ENCODE results near the gene MYLIP.

MYLIP gene

DNA sequence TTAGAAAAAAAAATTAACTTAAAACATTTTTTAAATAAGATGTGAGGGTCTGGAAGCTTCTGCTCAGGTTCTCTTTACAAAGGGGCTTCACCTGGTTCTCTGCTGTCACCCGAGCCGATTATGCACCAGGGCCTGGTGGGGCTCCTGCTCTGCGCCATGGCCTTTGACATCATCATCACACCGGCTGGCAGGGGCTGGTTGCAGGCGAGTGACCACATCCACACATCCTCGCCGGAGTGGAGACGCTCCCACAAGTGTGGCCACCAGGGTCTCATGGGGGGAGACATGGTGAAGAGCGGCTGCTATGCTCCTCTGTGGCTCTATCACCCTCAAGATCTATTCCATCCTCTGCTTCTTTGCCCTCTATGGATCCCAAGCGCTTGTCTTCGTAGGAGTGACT lies 31.9 kb downstream of the MYLIP start:
- no peaks in the 10 kb centered on the region for H3K27me3 ChIP-seq (ENCODE audit: low read depth, low read length)
- peaks cover 0 to 10% of the 10 kb centered on the region in 2 donors for H3K4me1 ChIP-seq (ENCODE audit: control insufficient read depth in 1 of 2, insufficient read depth in 2 of 2, low read length in 2 of 2)
- H3K36me3 ChIP-seq (ENCODE audit: control insufficient read depth in 1 of 2, insufficient read depth in 2 of 2, low read length in 2 of 2), result no peaks in the 10 kb centered on the region
- no peaks in the 10 kb centered on the region for H3K9me3 ChIP-seq (ENCODE audit: control insufficient read depth in 1 of 2, low read length in 2 of 2)
- no peak overlapping the region for H3K27ac ChIP-seq (ENCODE audit: low read length)
- no peak overlapping the region for H3K4me3 ChIP-seq (ENCODE audit: low read depth in 1 of 2, low read length in 2 of 2)

GRCh38 chr6:16162003-16162402 lies 33.1 kb downstream of the MYLIP start:
- Histone ChIP-seq H3K27ac (ENCODE audit: low read length) (no peak overlapping the region), H3K27me3 (ENCODE audit: low read depth, low read length) (no peaks in the 10 kb centered on the region), H3K36me3 (ENCODE audit: control insufficient read depth in 1 of 2, insufficient read depth in 2 of 2, low read length in 2 of 2) (no peaks in the 10 kb centered on the region), H3K4me3 (ENCODE audit: low read depth in 1 of 2, low read length in 2 of 2) (no peak overlapping the region), H3K9me3 (ENCODE audit: control insufficient read depth in 1 of 2, low read length in 2 of 2) (no peaks in the 10 kb centered on the region), H3K4me1 (ENCODE audit: control insufficient read depth in 1 of 2, insufficient read depth in 2 of 2, low read length in 2 of 2) (peaks cover 0 to 10% of the 10 kb centered on the region in 2 donors)

- Histone ChIP-seq H3K4me1 (ENCODE audit: control insufficient read depth in 1 of 2, insufficient read depth in 2 of 2, low read length in 2 of 2) (peaks cover 0 to 3% of the 10 kb centered on the region in 2 donors), H3K9me3 (ENCODE audit: control insufficient read depth in 1 of 2, low read length in 2 of 2) (no peaks in the 10 kb centered on the region), H3K36me3 (ENCODE audit: control insufficient read depth in 1 of 2, insufficient read depth in 2 of 2, low read length in 2 of 2) (no peaks in the 10 kb centered on the region), H3K27ac (ENCODE audit: low read length) (no peak overlapping the region), H3K4me3 (ENCODE audit: low read depth in 1 of 2, low read length in 2 of 2) (no peak overlapping the region), H3K27me3 (ENCODE audit: low read depth, low read length) (no peaks in the 10 kb centered on the region)
These were observed 34.2 kb downstream of the MYLIP start for GRCh38 chr6:16163066-16163465.

GRCh38 chr6:16163535-16164300 lies 34.8 kb downstream of the MYLIP start:
- Histone ChIP-seq H3K9me3 (ENCODE audit: control insufficient read depth in 1 of 2, low read length in 2 of 2) (no peaks in the 10 kb centered on the region), H3K36me3 (ENCODE audit: control insufficient read depth in 1 of 2, insufficient read depth in 2 of 2, low read length in 2 of 2) (no peaks in the 10 kb centered on the region), H3K4me3 (ENCODE audit: low read depth in 1 of 2, low read length in 2 of 2) (no peak overlapping the region), H3K27ac (ENCODE audit: low read length) (no peak overlapping the region), H3K4me1 (ENCODE audit: control insufficient read depth in 1 of 2, insufficient read depth in 2 of 2, low read length in 2 of 2) (no peaks in the 10 kb centered on the region), H3K27me3 (ENCODE audit: low read depth, low read length) (no peaks in the 10 kb centered on the region)

GRCh38 chr6:16165641-16166040 lies 36.8 kb downstream of the MYLIP start:
- Histone ChIP-seq H3K27ac (ENCODE audit: low read length) (no peak overlapping the region), H3K36me3 (ENCODE audit: control insufficient read depth in 1 of 2, insufficient read depth in 2 of 2, low read length in 2 of 2) (no peaks in the 10 kb centered on the region), H3K9me3 (ENCODE audit: control insufficient read depth in 1 of 2, low read length in 2 of 2) (no peaks in the 10 kb centered on the region), H3K4me1 (ENCODE audit: control insufficient read depth in 1 of 2, insufficient read depth in 2 of 2, low read length in 2 of 2) (no peaks in the 10 kb centered on the region), H3K27me3 (ENCODE audit: low read depth, low read length) (no peaks in the 10 kb centered on the region), H3K4me3 (ENCODE audit: low read depth in 1 of 2, low read length in 2 of 2) (no peak overlapping the region)

GRCh38 chr6:16166871-16167608 lies 38.2 kb downstream of the MYLIP start:
- Histone ChIP-seq H3K27me3 (ENCODE audit: low read depth, low read length) (no peaks in the 10 kb centered on the region), H3K9me3 (ENCODE audit: control insufficient read depth in 1 of 2, low read length in 2 of 2) (no peaks in the 10 kb centered on the region), H3K36me3 (ENCODE audit: control insufficient read depth in 1 of 2, insufficient read depth in 2 of 2, low read length in 2 of 2) (no peaks in the 10 kb centered on the region), H3K4me1 (ENCODE audit: control insufficient read depth in 1 of 2, insufficient read depth in 2 of 2, low read length in 2 of 2) (no peaks in the 10 kb centered on the region), H3K27ac (ENCODE audit: low read length) (no peak overlapping the region), H3K4me3 (ENCODE audit: low read depth in 1 of 2, low read length in 2 of 2) (no peak overlapping the region)

GRCh38 chr6:16168121-16168520 lies 39.2 kb downstream of the MYLIP start:
- H3K4me3 ChIP-seq (ENCODE audit: low read depth in 1 of 2, low read length in 2 of 2), result no peak overlapping the region
- no peaks in the 10 kb centered on the region for H3K27me3 ChIP-seq (ENCODE audit: low read depth, low read length)
- no peaks in the 10 kb centered on the region for H3K9me3 ChIP-seq (ENCODE audit: control insufficient read depth in 1 of 2, low read length in 2 of 2)
- no peak overlapping the region for H3K27ac ChIP-seq (ENCODE audit: low read length)
- H3K4me1 ChIP-seq (ENCODE audit: control insufficient read depth in 1 of 2, insufficient read depth in 2 of 2, low read length in 2 of 2), result no peaks in the 10 kb centered on the region
- H3K36me3 ChIP-seq (ENCODE audit: control insufficient read depth in 1 of 2, insufficient read depth in 2 of 2, low read length in 2 of 2), result no peaks in the 10 kb centered on the region

DNA sequence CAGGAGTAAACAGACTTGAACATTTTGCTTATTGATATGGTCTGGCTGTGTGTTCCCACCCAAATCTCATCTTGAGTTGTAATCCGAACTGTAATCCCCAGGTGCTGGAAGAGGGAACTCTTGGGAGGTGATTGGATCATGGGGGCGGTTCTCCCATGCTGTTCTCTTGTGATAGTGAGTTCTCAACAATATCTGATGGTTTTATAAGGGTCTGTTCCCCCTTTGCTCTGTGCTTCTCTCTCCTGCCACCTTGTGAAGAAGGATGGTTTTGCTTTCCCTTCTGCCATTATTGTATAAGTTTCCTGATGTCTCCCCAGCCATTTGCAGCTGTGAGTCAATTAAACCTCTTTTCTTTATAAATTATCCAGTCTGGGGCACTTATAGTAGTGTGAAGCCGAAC lies 40.0 kb downstream of the MYLIP start:
- Histone ChIP-seq H3K4me1 (ENCODE audit: control insufficient read depth in 1 of 2, insufficient read depth in 2 of 2, low read length in 2 of 2) (no peaks in the 10 kb centered on the region), H3K36me3 (ENCODE audit: control insufficient read depth in 1 of 2, insufficient read depth in 2 of 2, low read length in 2 of 2) (no peaks in the 10 kb centered on the region), H3K27ac (ENCODE audit: low read length) (no peak overlapping the region)

GRCh38 chr6:16171400-16171799 lies 42.5 kb downstream of the MYLIP start:
- no peaks in the 10 kb centered on the region for H3K36me3 ChIP-seq (ENCODE audit: control insufficient read depth in 1 of 2, insufficient read depth in 2 of 2, low read length in 2 of 2)
- H3K9me3 ChIP-seq (ENCODE audit: control insufficient read depth in 1 of 2, low read length in 2 of 2), result no peaks in the 10 kb centered on the region
- no peak overlapping the region for H3K27ac ChIP-seq (ENCODE audit: low read length)
- no peak overlapping the region for H3K4me3 ChIP-seq (ENCODE audit: low read depth in 1 of 2, low read length in 2 of 2)
- H3K27me3 ChIP-seq (ENCODE audit: low read depth, low read length), result no peaks in the 10 kb centered on the region
- H3K4me1 ChIP-seq (ENCODE audit: control insufficient read depth in 1 of 2, insufficient read depth in 2 of 2, low read length in 2 of 2), result no peaks in the 10 kb centered on the region

More for the DNA sequence above, 40.0 kb downstream of the MYLIP start:
- Histone ChIP-seq H3K27me3 (ENCODE audit: low read depth, low read length) (no peaks in the 10 kb centered on the region), H3K9me3 (ENCODE audit: control insufficient read depth in 1 of 2, low read length in 2 of 2) (no peaks in the 10 kb centered on the region), H3K4me3 (ENCODE audit: low read depth in 1 of 2, low read length in 2 of 2) (no peak overlapping the region)

DNA sequence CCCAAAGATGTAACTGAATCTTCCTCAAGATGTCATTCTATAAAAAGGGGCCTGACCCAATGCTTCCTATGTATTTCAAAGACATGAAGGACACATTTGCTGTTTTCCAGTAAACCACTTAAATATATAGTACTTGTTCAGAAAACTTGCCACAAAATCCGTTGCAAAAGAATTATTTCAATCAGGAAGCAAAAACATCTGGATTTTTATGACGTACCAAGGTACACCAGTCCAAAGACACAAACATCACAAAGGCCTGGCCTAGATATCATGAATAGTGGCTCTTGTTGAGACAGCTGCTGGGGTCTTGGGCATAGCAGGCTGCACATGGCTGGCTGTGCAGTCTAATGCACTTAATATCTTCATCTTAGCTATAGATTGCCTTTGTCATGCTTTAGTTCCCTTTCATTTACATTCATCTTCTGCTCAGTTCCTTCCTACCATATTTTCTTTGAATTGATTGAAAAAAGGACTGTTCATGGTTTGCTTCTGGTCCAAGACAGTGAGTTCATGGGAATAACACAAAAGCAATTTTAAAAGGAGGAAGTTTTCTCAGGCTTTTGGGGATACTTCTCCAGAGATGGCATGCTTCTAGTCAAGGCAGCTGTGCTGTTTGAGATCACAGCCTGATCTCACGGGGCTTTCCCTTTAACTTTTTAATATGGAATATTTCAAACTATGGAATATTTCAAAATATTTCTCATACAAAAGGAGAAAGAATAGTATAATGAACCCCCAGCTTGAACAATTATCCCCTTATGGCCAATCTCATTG lies 44.5 kb downstream of the MYLIP start:
- no peaks in the 10 kb centered on the region for H3K4me1 ChIP-seq (ENCODE audit: control insufficient read depth in 1 of 2, insufficient read depth in 2 of 2, low read length in 2 of 2)
- no peaks in the 10 kb centered on the region for H3K9me3 ChIP-seq (ENCODE audit: control insufficient read depth in 1 of 2, low read length in 2 of 2)
- H3K27me3 ChIP-seq (ENCODE audit: low read depth, low read length), result no peaks in the 10 kb centered on the region
- no peak overlapping the region for H3K27ac ChIP-seq (ENCODE audit: low read length)
- H3K36me3 ChIP-seq (ENCODE audit: control insufficient read depth in 1 of 2, insufficient read depth in 2 of 2, low read length in 2 of 2), result no peaks in the 10 kb centered on the region
- no peak overlapping the region for H3K4me3 ChIP-seq (ENCODE audit: low read depth in 1 of 2, low read length in 2 of 2)

DNA sequence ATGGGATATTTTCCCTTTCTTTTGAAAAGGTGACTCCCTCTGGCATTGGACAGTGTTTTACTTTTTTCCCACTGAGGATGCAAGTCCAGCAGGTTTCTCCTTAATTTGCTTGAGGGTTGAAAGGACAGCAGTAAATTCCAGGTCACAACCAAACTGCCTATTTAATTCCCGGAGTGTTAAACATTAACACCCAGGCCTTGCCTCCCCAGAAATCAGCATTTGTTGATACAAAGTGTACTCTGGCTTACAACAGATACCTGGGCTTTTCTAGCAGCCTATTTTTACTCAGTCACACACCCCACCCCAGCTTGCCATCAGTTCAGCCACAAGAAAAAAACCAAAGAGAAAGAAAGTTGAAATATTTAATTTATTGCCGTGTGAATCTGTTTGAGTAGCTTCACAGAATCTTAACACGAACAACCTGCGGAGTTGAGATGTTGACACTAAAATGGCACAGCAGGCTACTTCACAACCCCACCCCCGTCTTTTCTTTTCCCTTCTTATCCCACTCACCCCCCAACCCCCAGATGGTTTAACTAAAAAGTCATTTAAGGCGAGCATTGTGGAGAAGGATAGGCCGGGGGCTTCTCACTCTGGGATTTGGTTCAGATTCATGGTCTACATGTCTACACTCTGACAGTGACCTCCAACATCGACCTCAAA lies 45.7 kb downstream of the MYLIP start:
- H3K4me1 ChIP-seq (ENCODE audit: control insufficient read depth in 1 of 2, insufficient read depth in 2 of 2, low read length in 2 of 2), result no peaks in the 10 kb centered on the region
- no peaks in the 10 kb centered on the region for H3K36me3 ChIP-seq (ENCODE audit: control insufficient read depth in 1 of 2, insufficient read depth in 2 of 2, low read length in 2 of 2)
- no peaks in the 10 kb centered on the region for H3K27me3 ChIP-seq (ENCODE audit: low read depth, low read length)
- H3K4me3 ChIP-seq (ENCODE audit: low read depth in 1 of 2, low read length in 2 of 2), result no peak overlapping the region
- H3K9me3 ChIP-seq (ENCODE audit: control insufficient read depth in 1 of 2, low read length in 2 of 2), result no peaks in the 10 kb centered on the region
- no peak overlapping the region for H3K27ac ChIP-seq (ENCODE audit: low read length)

Data from muscle layer of duodenum (tissue), 2 donors.